Suprapubic skin (tissue), 4 donors: Measurements from ENCODE around the gene CAMTA1.

Source experiments
- EP300 ChIP-seq: sonication (generic); formaldehyde crosslinking; IDR thresholded peaks from one replicate; pipeline ENCODE4 v1.6.1; 2017; ENCODE audit warnings: antibody characterized with exemption
- POLR2AphosphoS5 ChIP-seq, 3 donors: sonication (generic); formaldehyde crosslinking; IDR thresholded peaks; one replicate each; pipeline ENCODE4 v1.6.1; 2017; ENCODE audit warnings: antibody characterized with exemption in 3 of 3
- TF ChIP-seq, protein P1 (sequence below), 2 donors: fragments of 200-600 bp in 1 of 2; fragments of 450-650 bp in 1 of 2; sonication (generic) in 1 of 2; IDR thresholded peaks; one replicate each; pipeline ENCODE4 v1.5.1; 2016 to 2019; ENCODE audit warnings: antibody characterized with exemption in 2 of 2, mild to moderate bottlenecking in 1 of 2, moderate library complexity in 1 of 2

DNA sequence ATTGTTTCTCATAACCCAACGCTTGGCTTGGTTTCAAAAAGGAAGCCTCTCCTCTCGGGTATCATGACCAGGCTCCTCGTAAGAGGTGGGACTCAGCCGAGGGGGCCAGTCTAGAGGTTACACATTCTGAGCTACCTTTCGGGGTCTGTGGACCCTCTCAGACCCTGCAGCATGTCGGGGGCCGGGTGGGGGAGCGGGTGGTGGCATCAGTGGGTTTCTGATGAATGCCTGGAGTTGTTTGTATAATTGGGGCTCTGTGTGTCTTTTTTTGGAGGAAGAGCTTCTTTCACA, 229.3 kb downstream of the CAMTA1 start:
- TF ChIP-seq EP300 (no peak), POLR2AphosphoS5 (IDR thresholded peaks at IDR 0.05) (no peak)
- TF ChIP-seq, protein P1, sequence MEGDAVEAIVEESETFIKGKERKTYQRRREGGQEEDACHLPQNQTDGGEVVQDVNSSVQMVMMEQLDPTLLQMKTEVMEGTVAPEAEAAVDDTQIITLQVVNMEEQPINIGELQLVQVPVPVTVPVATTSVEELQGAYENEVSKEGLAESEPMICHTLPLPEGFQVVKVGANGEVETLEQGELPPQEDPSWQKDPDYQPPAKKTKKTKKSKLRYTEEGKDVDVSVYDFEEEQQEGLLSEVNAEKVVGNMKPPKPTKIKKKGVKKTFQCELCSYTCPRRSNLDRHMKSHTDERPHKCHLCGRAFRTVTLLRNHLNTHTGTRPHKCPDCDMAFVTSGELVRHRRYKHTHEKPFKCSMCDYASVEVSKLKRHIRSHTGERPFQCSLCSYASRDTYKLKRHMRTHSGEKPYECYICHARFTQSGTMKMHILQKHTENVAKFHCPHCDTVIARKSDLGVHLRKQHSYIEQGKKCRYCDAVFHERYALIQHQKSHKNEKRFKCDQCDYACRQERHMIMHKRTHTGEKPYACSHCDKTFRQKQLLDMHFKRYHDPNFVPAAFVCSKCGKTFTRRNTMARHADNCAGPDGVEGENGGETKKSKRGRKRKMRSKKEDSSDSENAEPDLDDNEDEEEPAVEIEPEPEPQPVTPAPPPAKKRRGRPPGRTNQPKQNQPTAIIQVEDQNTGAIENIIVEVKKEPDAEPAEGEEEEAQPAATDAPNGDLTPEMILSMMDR (IDR thresholded peaks at IDR 0.05): no peak
